Astrocyte (in vitro differentiated cells and primary cell): ENCODE results near the gene KIAA0232. TPM values are rescaled to one million over a fixed set of nuclear protein-coding genes. Genes with fewer than 3 reads are reported as not detected.

Experiments used
- DNase-seq: peaks from one replicate; pipeline ENCODE4 v3.0.0-alpha.2; 2010; ENCODE audit warnings: low read depth
- FAIRE-seq: peaks from 2 replicates; lab custom pipeline; 2011; peaks lifted over from hg19 to GRCh38; lab: Jason Lieb, UNC
- H2AFZ ChIP-seq: 2 replicates; pipeline ENCODE4 v1.6.0; 2012; ENCODE audit warnings: low read depth, low read length, inconsistent platforms
- H3K27ac ChIP-seq: 2 replicates; pipeline ENCODE4 v1.5.1; 2011; ENCODE audit warnings: low read depth, low read length, inconsistent platforms
- H3K27me3 ChIP-seq: 2 replicates; pipeline ENCODE4 v1.6.0; 2011; ENCODE audit warnings: low read length, inconsistent platforms; ENCODE audit not compliant: insufficient read depth
- H3K36me3 ChIP-seq: 2 replicates; pipeline ENCODE4 v1.5.1; 2011; ENCODE audit warnings: low read length, inconsistent platforms; ENCODE audit not compliant: insufficient read depth
- H3K4me1 ChIP-seq: 2 replicates; pipeline ENCODE4 v1.5.1; 2011; ENCODE audit warnings: low read length, inconsistent platforms; ENCODE audit not compliant: insufficient read depth
- H3K4me2 ChIP-seq: 2 replicates; pipeline ENCODE4 v1.6.0; 2012; ENCODE audit warnings: low read length, inconsistent platforms
- H3K4me3 ChIP-seq: 2 replicates; pipeline ENCODE4 v1.5.1; 2011; ENCODE audit warnings: low read depth, mild to moderate bottlenecking, low read length, inconsistent platforms; ENCODE audit not compliant: insufficient read depth
- H3K79me2 ChIP-seq: 2 replicates; pipeline ENCODE4 v1.6.0; 2012; ENCODE audit warnings: mild to moderate bottlenecking, low read length, inconsistent platforms; ENCODE audit not compliant: insufficient read depth
- H3K9ac ChIP-seq: 2 replicates; pipeline ENCODE4 v1.6.0; 2012; ENCODE audit warnings: mild to moderate bottlenecking, low read length, inconsistent platforms
- H3K9me3 ChIP-seq: 2 replicates; pipeline ENCODE4 v1.5.1; 2012; ENCODE audit warnings: low read depth, mild to moderate bottlenecking, low read length, inconsistent platforms; ENCODE audit not compliant: insufficient read depth
- H4K20me1 ChIP-seq: 2 replicates; pipeline ENCODE4 v1.6.0; 2012; ENCODE audit warnings: low read length, inconsistent platforms; ENCODE audit not compliant: insufficient read depth
- H3K27ac Mint-ChIP-seq: one replicate; pipeline ENCODE4 v1.8.0; 2021; ENCODE audit warnings: mild to moderate bottlenecking, mixed read lengths; ENCODE audit not compliant: unreplicated experiment
- H3K27me3 Mint-ChIP-seq: one replicate; pipeline ENCODE4 v1.8.0; 2021; ENCODE audit warnings: low read depth, mixed read lengths; ENCODE audit not compliant: unreplicated experiment
- H3K36me3 Mint-ChIP-seq: one replicate; pipeline ENCODE4 v1.8.0; 2021; ENCODE audit warnings: low read depth, mixed read lengths; ENCODE audit not compliant: unreplicated experiment
- H3K4me1 Mint-ChIP-seq: one replicate; pipeline ENCODE4 v1.8.0; 2021; ENCODE audit warnings: low read depth, mixed read lengths; ENCODE audit not compliant: unreplicated experiment
- H3K4me3 Mint-ChIP-seq: one replicate; pipeline ENCODE4 v1.8.0; 2021; ENCODE audit warnings: mild to moderate bottlenecking, moderate library complexity, mixed read lengths; ENCODE audit not compliant: unreplicated experiment
- H3K9me3 Mint-ChIP-seq: one replicate; pipeline ENCODE4 v1.8.0; 2021; ENCODE audit warnings: mild to moderate bottlenecking, mixed read lengths; ENCODE audit not compliant: unreplicated experiment
- CTCF ChIP-seq: IDR thresholded peaks from 2 replicates; pipeline ENCODE4 v1.5.1; 2011; ENCODE audit warnings: low read depth, mild to moderate bottlenecking, inconsistent platforms, low read length, moderate library complexity; ENCODE audit not compliant: insufficient read depth
- EZH2 ChIP-seq: IDR thresholded peaks from 2 replicates; pipeline ENCODE4 v1.6.1; 2012; ENCODE audit warnings: mild to moderate bottlenecking, low read length, inconsistent platforms; ENCODE audit not compliant: insufficient read depth
- total RNA-seq: library from RNA; stranded (reverse); gene quantifications from 2 replicates; pipeline ENCODE4 v1.2.1, GENCODE V29; 2021

The KIAA0232 gene
- total RNA-seq, 1 donor from 2014 or later: 27.6 TPM

- H3K27me3 Mint-ChIP-seq: peaks cover 2% of the 10 kb centered on the region
- no peak overlapping the region for H3K4me3 ChIP-seq
- no peak overlapping the region for H3K27ac ChIP-seq
- H3K4me3 Mint-ChIP-seq: no peak overlapping the region
- peaks cover 20% of the 10 kb centered on the region for H3K4me1 Mint-ChIP-seq
- H3K9me3 ChIP-seq: no peaks in the 10 kb centered on the region
- DNase-seq: no peak
- H3K4me1 ChIP-seq: peaks cover 14% of the 10 kb centered on the region
- H3K79me2 ChIP-seq: peaks cover 37% of the 10 kb centered on the region
- no peak overlapping the region for H2AFZ ChIP-seq
- no peak for FAIRE-seq
- no peaks in the 10 kb centered on the region for H3K9me3 Mint-ChIP-seq
- no peaks in the 10 kb centered on the region for H3K36me3 Mint-ChIP-seq
- H3K9ac ChIP-seq: no peak overlapping the region
- H3K27ac Mint-ChIP-seq: no peak overlapping the region
- no peak overlapping the region for H3K4me2 ChIP-seq
- TF ChIP-seq EZH2 (no peak), CTCF (no peak)
- no peaks in the 10 kb centered on the region for H3K36me3 ChIP-seq
- H3K27me3 ChIP-seq: no peaks in the 10 kb centered on the region
- H4K20me1 ChIP-seq: peaks cover 70% of the 10 kb centered on the region
Measured at GRCh38 chr4:6915041-6916005, 132.8 kb downstream of the KIAA0232 start.

- H3K27me3 Mint-ChIP-seq: peaks cover 2% of the 10 kb centered on the region
- Histone ChIP-seq H3K36me3 (no peaks in the 10 kb centered on the region), H4K20me1 (peaks cover 62% of the 10 kb centered on the region), H3K9ac (no peak overlapping the region), H3K79me2 (peaks cover 31% of the 10 kb centered on the region), H3K4me3 (no peak overlapping the region), H3K27me3 (no peaks in the 10 kb centered on the region), H3K9me3 (no peaks in the 10 kb centered on the region), H3K4me1 (peaks cover 8% of the 10 kb centered on the region), H3K27ac (no peak overlapping the region), H2AFZ (no peak overlapping the region), H3K4me2 (no peak overlapping the region)
- FAIRE-seq: no peak
- no peak overlapping the region for H3K4me3 Mint-ChIP-seq
- no peak overlapping the region for H3K27ac Mint-ChIP-seq
- H3K9me3 Mint-ChIP-seq: no peaks in the 10 kb centered on the region
- DNase-seq: no peak
- H3K36me3 Mint-ChIP-seq: no peaks in the 10 kb centered on the region
- TF ChIP-seq EZH2 (no peak), CTCF (no peak)
- peaks cover 12% of the 10 kb centered on the region for H3K4me1 Mint-ChIP-seq
Measured at GRCh38 chr4:6916069-6916586, 133.6 kb downstream of the KIAA0232 start.
